CD4-positive, alpha-beta memory T cell (primary cell): ENCODE results near the gene PRDM10. TPM values are rescaled to one million over a fixed set of nuclear protein-coding genes. Genes with fewer than 3 reads are reported as not detected.
A peak's percentile ranks its signal among the peaks of the same experiment; 100 is the strongest.

Experiments
- CTCF ChIA-PET: fragments of 350-600 bp; sonication (Branson Sonifier 250); formaldehyde crosslinking; loops from one replicate; lab custom pipeline; 2021; ENCODE audit warnings: inconsistent platforms; ENCODE audit not compliant: partially characterized antibody; lab: Charles Lee
- POLR2A ChIA-PET: fragments of 350-600 bp; sonication (Branson Sonifier 250); formaldehyde crosslinking; loops from one replicate; lab custom pipeline; 2021; ENCODE audit not compliant: partially characterized antibody; lab: Charles Lee
- DNase-seq, 5 donors: peaks; one replicate each; pipeline versions ENCODE4 v3.0.0 to v3.0.0-alpha.2; 2020 to 2022; ENCODE audit warnings: mixed read lengths in 1 of 5
- H3K27ac ChIP-seq: one replicate; pipeline ENCODE4 v1.7.0; 2013; ENCODE audit warnings: low read depth, low read length
- H3K27me3 ChIP-seq: 2 replicates; pipeline ENCODE4 v1.7.0; 2013; ENCODE audit warnings: mild to moderate bottlenecking, low read length, moderate library complexity; ENCODE audit not compliant: insufficient read depth
- H3K36me3 ChIP-seq: 2 replicates; pipeline ENCODE4 v1.7.0; 2013; ENCODE audit warnings: mild to moderate bottlenecking, low read length, moderate library complexity; ENCODE audit not compliant: insufficient read depth
- H3K4me1 ChIP-seq: 2 replicates; pipeline ENCODE4 v1.7.0; 2013; ENCODE audit warnings: mild to moderate bottlenecking, low read length, moderate library complexity; ENCODE audit not compliant: insufficient read depth
- H3K4me3 ChIP-seq, 2 donors: one replicate each; pipeline ENCODE4 v1.7.0; 2013; ENCODE audit warnings: low read length in 2 of 2, mild to moderate bottlenecking in 1 of 2
- H3K9me3 ChIP-seq, 2 donors: one replicate each; pipeline ENCODE4 v1.7.0; 2013; ENCODE audit warnings: low read length in 2 of 2, control low read depth in 1 of 2; ENCODE audit not compliant: control insufficient read depth in 1 of 2
- H3K27ac Mint-ChIP-seq, 7 donors: one replicate each; pipeline ENCODE4 v1.8.0; 2020 to 2021; ENCODE audit warnings: mixed read lengths in 7 of 7, mild to moderate bottlenecking in 6 of 7, inconsistent platforms in 3 of 7, moderate library complexity in 3 of 7
- H3K27me3 Mint-ChIP-seq, 2 donors: one replicate each; pipeline ENCODE4 v1.8.0; 2020 to 2021; ENCODE audit warnings: mixed read lengths in 2 of 2
- H3K36me3 Mint-ChIP-seq, 2 donors: one replicate each; pipeline ENCODE4 v1.8.0; 2020 to 2021; ENCODE audit warnings: mixed read lengths in 2 of 2, inconsistent platforms in 1 of 2, mild to moderate bottlenecking in 1 of 2
- H3K4me1 Mint-ChIP-seq, 4 donors: one replicate each; pipeline ENCODE4 v1.8.0; 2020 to 2021; ENCODE audit warnings: mixed read lengths in 4 of 4, mild to moderate bottlenecking in 1 of 4
- H3K4me3 Mint-ChIP-seq, 8 donors: one replicate each; pipeline ENCODE4 v1.8.0; 2020 to 2021; ENCODE audit warnings: mixed read lengths in 8 of 8, mild to moderate bottlenecking in 7 of 8, moderate library complexity in 6 of 8, inconsistent platforms in 3 of 8
- H3K9me3 Mint-ChIP-seq, 8 donors: one replicate each; pipeline ENCODE4 v1.8.0; 2020 to 2021; ENCODE audit warnings: mixed read lengths in 8 of 8, mild to moderate bottlenecking in 5 of 8, inconsistent platforms in 3 of 8, moderate library complexity in 1 of 8
- intact Hi-C: fragments of 100-400 bp; cut with micrococcal nuclease; formaldehyde crosslinking; loops from one replicate; pipeline ENCODE4 v1.15.1; 2023
- polyA plus RNA-seq, 2 donors: library from polyadenylated mRNA; unstranded; fragments of 300-500 nt; fragmentation: Illumina TruSeq; gene quantifications; one replicate each; pipeline ENCODE4 v1.2.3, GENCODE V29; 2021
- total RNA-seq, 2 experiments: library from RNA; stranded (reverse); gene quantifications; one replicate each; pipeline ENCODE4 v1.2.3, GENCODE V29; 2021

PRDM10 gene
- total and polyA plus RNA-seq, 4 experiments from 2014 or later = 1.3 to 13.0 (median 7.8) TPM

- intact Hi-C loops = no loop called here
- POLR2A ChIA-PET = interaction anchor here (0.7 kb wide), 1 partner anchor 24 kb away, joined by 3 read pairs; no protein-coding TSS in a partner anchor
- no peak overlapping the region for H3K4me3 ChIP-seq
These were observed 23.5 kb downstream of the PRDM10 start for GRCh38 chr11:129979046-129979605.

DNA sequence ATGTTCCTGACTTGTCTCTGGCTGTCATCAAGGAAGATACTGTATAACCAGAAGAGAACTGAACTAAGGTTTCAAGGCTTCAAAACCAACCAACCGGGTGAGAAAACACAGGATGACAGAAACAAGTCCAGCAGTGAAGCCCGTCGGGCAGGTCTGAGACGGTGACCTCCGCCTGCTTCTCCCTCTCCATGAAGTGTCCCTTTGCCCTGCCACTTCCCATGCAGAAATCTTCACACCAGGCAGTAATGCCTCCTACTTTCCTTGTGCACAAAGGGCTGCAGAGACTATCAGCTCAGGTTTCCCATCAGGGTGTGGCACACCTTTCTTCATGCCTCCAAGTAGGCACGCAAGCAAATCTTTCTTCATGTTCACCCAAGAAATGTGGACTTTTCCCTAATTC is 24.2 kb downstream of the PRDM10 start:
- Mint-ChIP-seq H3K36me3 (peaks cover 0 to 6% of the 10 kb centered on the region in 2 donors), H3K4me1 (peaks cover 0 to 15% (median 5%) of the 10 kb centered on the region in 4 donors), H3K27me3 (no peaks in the 10 kb centered on the region), H3K9me3 (no peaks in the 10 kb centered on the region), H3K4me3 (no peak overlapping the region), H3K27ac (no peak overlapping the region)
- DNase-seq = no peak
- ChIA-PET POLR2A (interaction anchor here (0.7 kb wide), 1 partner anchor 23 kb away, joined by 3 read pairs; no protein-coding TSS in a partner anchor), CTCF (no interaction called here)
- no peaks in the 10 kb centered on the region for H3K4me1 ChIP-seq
- H3K27ac ChIP-seq = no peak overlapping the region
- H3K4me3 ChIP-seq = no peak overlapping the region
- H3K27me3 ChIP-seq = no peaks in the 10 kb centered on the region
- H3K9me3 ChIP-seq = no peaks in the 10 kb centered on the region
- intact Hi-C loops = no loop called here
- H3K36me3 ChIP-seq = no peaks in the 10 kb centered on the region

More at GRCh38 chr11:129979046-129979605, 23.5 kb downstream of the PRDM10 start:
- H3K9me3 Mint-ChIP-seq = no peaks in the 10 kb centered on the region
- CTCF ChIA-PET = no interaction called here
- H3K4me1 Mint-ChIP-seq = peaks cover 0 to 15% (median 4%) of the 10 kb centered on the region in 4 donors
- H3K36me3 ChIP-seq = no peaks in the 10 kb centered on the region
- H3K9me3 ChIP-seq = no peaks in the 10 kb centered on the region
- DNase-seq = no peak
- no peaks in the 10 kb centered on the region for H3K27me3 ChIP-seq
- H3K4me3 Mint-ChIP-seq = no peak overlapping the region
- peaks cover 0 to 6% of the 10 kb centered on the region in 2 donors for H3K36me3 Mint-ChIP-seq
- no peaks in the 10 kb centered on the region for H3K4me1 ChIP-seq
- no peak overlapping the region for H3K27ac Mint-ChIP-seq
- no peak overlapping the region for H3K27ac ChIP-seq
- no peaks in the 10 kb centered on the region for H3K27me3 Mint-ChIP-seq

GRCh38 chr11:129976328-129976727 is 26.3 kb downstream of the PRDM10 start:
- Histone ChIP-seq H3K36me3 (no peaks in the 10 kb centered on the region), H3K27ac (no peak overlapping the region), H3K4me3 (no peak overlapping the region), H3K4me1 (no peaks in the 10 kb centered on the region), H3K27me3 (no peaks in the 10 kb centered on the region), H3K9me3 (no peaks in the 10 kb centered on the region)
- Mint-ChIP-seq H3K27ac (no peak overlapping the region), H3K9me3 (no peaks in the 10 kb centered on the region), H3K4me1 (peaks cover 0 to 15% (median 5%) of the 10 kb centered on the region in 4 donors), H3K4me3 (no peak overlapping the region), H3K36me3 (peaks cover 0 to 6% of the 10 kb centered on the region in 2 donors), H3K27me3 (no peaks in the 10 kb centered on the region)
- POLR2A ChIA-PET = no interaction called here
- DNase-seq = no peak
- intact Hi-C loops = no loop called here
- CTCF ChIA-PET = interaction anchor here (0.7 kb wide), 1 partner anchor 156 kb away, joined by 4 read pairs; no protein-coding TSS in a partner anchor

DNA sequence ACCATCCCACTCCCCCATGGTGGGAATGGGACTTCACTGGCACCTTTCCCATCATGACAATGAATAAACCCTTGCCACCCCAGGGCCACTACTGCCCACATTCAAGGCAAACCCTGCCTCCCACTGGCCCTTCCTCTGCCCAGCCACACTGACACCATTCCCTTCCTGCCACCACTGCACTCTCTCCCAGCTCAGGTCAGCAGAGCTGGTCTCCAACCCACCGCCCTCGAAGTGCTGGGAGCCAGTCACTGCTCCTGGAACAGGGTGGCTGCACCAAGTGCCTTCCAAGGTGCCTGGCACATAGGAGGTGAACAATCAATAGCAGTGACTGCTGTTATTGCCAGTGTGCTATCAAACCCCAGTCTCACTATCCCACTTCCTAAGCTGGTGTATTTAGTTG is 27.1 kb downstream of the PRDM10 start:
- DNase-seq = no peak
- ChIA-PET POLR2A (no interaction called here), CTCF (no interaction called here)
- Mint-ChIP-seq H3K4me1 (peaks cover 0 to 13% (median 4%) of the 10 kb centered on the region in 4 donors), H3K36me3 (peaks cover 0 to 9% of the 10 kb centered on the region in 2 donors), H3K4me3 (no peak overlapping the region), H3K27ac (no peak overlapping the region), H3K27me3 (no peaks in the 10 kb centered on the region), H3K9me3 (no peaks in the 10 kb centered on the region)
- Histone ChIP-seq H3K27ac (no peak overlapping the region), H3K4me1 (no peaks in the 10 kb centered on the region), H3K36me3 (no peaks in the 10 kb centered on the region), H3K9me3 (no peaks in the 10 kb centered on the region), H3K4me3 (no peak overlapping the region), H3K27me3 (no peaks in the 10 kb centered on the region)
- intact Hi-C loops = no loop called here

DNA sequence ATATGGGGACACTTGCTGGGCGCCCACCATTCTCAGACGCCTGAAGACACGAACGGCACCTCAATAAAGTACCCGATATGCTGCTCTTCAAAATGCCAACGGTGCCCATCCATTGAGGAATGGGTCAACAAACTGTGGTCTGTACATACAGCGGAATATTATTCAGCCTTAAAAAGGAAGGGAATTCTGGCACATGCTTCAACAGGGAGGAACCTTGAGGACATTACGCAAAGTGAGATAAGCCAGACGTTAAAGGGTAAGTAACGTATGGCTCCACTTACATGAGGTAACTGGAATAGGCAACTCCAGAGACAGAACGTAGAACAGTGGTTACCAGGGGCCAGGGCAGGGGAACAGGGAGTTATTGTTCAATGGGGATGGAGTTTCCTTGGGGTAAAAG is 28.0 kb downstream of the PRDM10 start:
- POLR2A ChIA-PET = no interaction called here
- no peak for DNase-seq
- intact Hi-C loops = no loop called here
- Mint-ChIP-seq H3K36me3 (peaks cover 4 to 12% of the 10 kb centered on the region in 2 donors), H3K27ac (no peak overlapping the region), H3K27me3 (no peaks in the 10 kb centered on the region), H3K4me1 (peaks cover 0 to 8% (median 4%) of the 10 kb centered on the region in 4 donors), H3K9me3 (no peaks in the 10 kb centered on the region), H3K4me3 (no peak overlapping the region)
- no peaks in the 10 kb centered on the region for H3K27me3 ChIP-seq
- no peak overlapping the region for H3K27ac ChIP-seq
- CTCF ChIA-PET = no interaction called here
- H3K36me3 ChIP-seq = no peaks in the 10 kb centered on the region
- H3K4me1 ChIP-seq = no peaks in the 10 kb centered on the region
- no peak overlapping the region for H3K4me3 ChIP-seq
- H3K9me3 ChIP-seq = no peaks in the 10 kb centered on the region

GRCh38 chr11:129974237-129974636 is 28.4 kb downstream of the PRDM10 start:
- H3K9me3 ChIP-seq = no peaks in the 10 kb centered on the region
- no peak overlapping the region for H3K4me3 ChIP-seq
- DNase-seq = no peak
- no peak overlapping the region for H3K27ac ChIP-seq
- intact Hi-C loops = no loop called here
- H3K4me1 ChIP-seq = no peaks in the 10 kb centered on the region
- Mint-ChIP-seq H3K4me3 (no peak overlapping the region), H3K27ac (peak overlapping the region in 1 of 7 donors; percentile 65), H3K9me3 (no peaks in the 10 kb centered on the region), H3K4me1 (peaks cover 0 to 6% (median 4%) of the 10 kb centered on the region in 4 donors), H3K36me3 (peaks cover 4 to 12% of the 10 kb centered on the region in 2 donors), H3K27me3 (no peaks in the 10 kb centered on the region)
- POLR2A ChIA-PET = no interaction called here
- no peaks in the 10 kb centered on the region for H3K27me3 ChIP-seq
- H3K36me3 ChIP-seq = no peaks in the 10 kb centered on the region
- CTCF ChIA-PET = interaction anchor here (1.4 to 1.7 kb wide), 2 partner anchors 18 to 30 kb away, joined by 3 to 7 read pairs; no protein-coding TSS in a partner anchor

DNA sequence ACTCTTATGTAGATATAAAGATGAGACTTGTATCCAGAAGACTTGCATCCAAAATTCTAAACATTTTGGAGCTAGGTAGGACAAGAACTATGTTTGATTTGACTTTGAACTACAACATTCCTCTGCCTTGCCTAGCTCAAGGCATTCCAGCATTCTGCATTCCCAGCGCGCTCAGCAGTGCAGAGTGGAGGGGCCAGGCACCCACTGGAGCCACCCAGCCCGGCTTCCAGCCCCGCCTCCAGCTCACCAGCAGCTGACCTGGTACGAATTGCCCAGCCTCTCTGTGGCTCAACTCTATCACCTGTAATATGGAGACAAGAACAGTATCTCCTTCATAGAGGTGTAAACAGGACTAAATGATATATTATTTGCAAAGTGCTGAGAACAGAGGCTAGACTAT is 28.8 kb downstream of the PRDM10 start:
- CTCF ChIA-PET = interaction anchor here (1.4 to 1.7 kb wide), 2 partner anchors 18 to 31 kb away, joined by 3 to 7 read pairs; no protein-coding TSS in a partner anchor
- intact Hi-C loops = no loop called here
- Mint-ChIP-seq H3K36me3 (peaks cover 4 to 12% of the 10 kb centered on the region in 2 donors), H3K27me3 (no peaks in the 10 kb centered on the region), H3K9me3 (no peaks in the 10 kb centered on the region), H3K4me3 (no peak overlapping the region), H3K4me1 (peaks cover 0 to 6% (median 3%) of the 10 kb centered on the region in 4 donors), H3K27ac (peak overlapping the region in 1 of 7 donors; percentile 65)
- no peak for DNase-seq
- Histone ChIP-seq H3K4me3 (no peak overlapping the region), H3K27ac (no peak overlapping the region), H3K27me3 (no peaks in the 10 kb centered on the region), H3K36me3 (no peaks in the 10 kb centered on the region), H3K4me1 (no peaks in the 10 kb centered on the region), H3K9me3 (no peaks in the 10 kb centered on the region)
- POLR2A ChIA-PET = no interaction called here
